Right atrium auricular region (tissue), 2 donors: Measurements from ENCODE around the gene SLC22A17. TPM values are rescaled to one million over a fixed set of nuclear protein-coding genes. Genes with fewer than 3 reads are reported as not detected.
"Not testable (repeated sequence)": the region's sequence is repeated elsewhere in the genome, so short reads cannot be mapped to it uniquely, and the experiment has no call there.

Source experiments
- DNase-seq: peaks from one replicate; pipeline ENCODE4 v3.0.0-alpha.2; 2019; ENCODE audit warnings: low spot score
- H3K27ac ChIP-seq, 2 donors: fragments of 200-600 bp; sonication (generic); 1 replicate in 1 of 2; 2 replicates in 1 of 2; pipeline ENCODE4 v1.5.1; 2016 to 2019
- H3K27me3 ChIP-seq, 2 donors: fragments of 200-600 bp; sonication (generic); one replicate each; pipeline versions ENCODE4 v1.5.1 to v1.6.0; 2017 to 2019
- H3K36me3 ChIP-seq: fragments of 200-600 bp; sonication (generic); one replicate; pipeline ENCODE4 v1.5.1; 2016
- H3K4me1 ChIP-seq, 2 donors: fragments of 200-600 bp; sonication (generic); one replicate each; pipeline versions ENCODE4 v1.5.1 to v1.6.0; 2017 to 2019
- H3K4me3 ChIP-seq, 2 donors: fragments of 200-600 bp; sonication (generic); 1 replicate in 1 of 2; 2 replicates in 1 of 2; pipeline ENCODE4 v1.5.1; 2017 to 2019; ENCODE audit warnings: mild to moderate bottlenecking in 1 of 2, moderate library complexity in 1 of 2
- H3K9me3 ChIP-seq, 2 donors: fragments of 200-600 bp; sonication (generic); one replicate each; pipeline ENCODE4 v1.5.1; 2019
- CTCF ChIP-seq, 2 donors: fragments of 200-600 bp; sonication (generic); IDR thresholded peaks; one replicate each; pipeline ENCODE4 v1.5.1; 2019; ENCODE audit warnings: antibody characterized with exemption in 2 of 2
- total RNA-seq, 2 donors: library from RNA; depleted of rRNA; stranded (reverse); fragments of >200 nt; gene quantifications; one replicate each; pipeline ENCODE4 v1.1.0, GENCODE V29; 2016

The SLC22A17 gene
- total RNA-seq = 10 to 100 TPM; 29.4 to 47.0 TPM

- peak within 1 kb of the TSS; percentile 55 to 61 for H3K4me3 ChIP-seq
- peaks cover 0 to 20% of the 10 kb centered on the region in 2 donors for H3K4me1 ChIP-seq
- peaks cover 4% of the 10 kb centered on the region for H3K36me3 ChIP-seq
- no peaks in the 10 kb centered on the region for H3K27me3 ChIP-seq
- DNase-seq = peak; percentile 86
- TF ChIP-seq CTCF (IDR thresholded peaks at IDR 0.05) = no peak
- no peaks in the 10 kb centered on the region for H3K9me3 ChIP-seq
- H3K27ac ChIP-seq = peak within 1 kb of the TSS; percentile 56 to 71
Observed at GRCh38 chr14:23352506-23353432, at the start of gene SLC22A17. Gene SLC22A17, minus strand, starts transcription at chr14:23352887.

- no peaks in the 10 kb centered on the region for H3K27me3 ChIP-seq
- TF ChIP-seq CTCF (IDR thresholded peaks at IDR 0.05) = no peak
- peaks cover 98% of the 10 kb centered on the region for H3K36me3 ChIP-seq
- H3K4me3 ChIP-seq = peak overlapping the region; percentile 61 to 82
- no peak for DNase-seq
- no peaks in the 10 kb centered on the region for H3K4me1 ChIP-seq
- H3K9me3 ChIP-seq = no peaks in the 10 kb centered on the region
- H3K27ac ChIP-seq = peak overlapping the region; percentile 81 to 91
Observed at GRCh38 chr14:23401291-23401690, 48.6 kb upstream of the SLC22A17 start.

GRCh38 chr14:23400496-23401149 lies 47.9 kb upstream of the SLC22A17 start:
- Histone ChIP-seq H3K4me3 (peak overlapping the region; percentile 61 to 82), H3K36me3 (peaks cover 98% of the 10 kb centered on the region), H3K27ac (peak overlapping the region; percentile 81 to 91)
- not testable (repeated sequence) for H3K9me3 ChIP-seq, H3K4me1 ChIP-seq, H3K27me3 ChIP-seq, DNase-seq

- no peaks in the 10 kb centered on the region for H3K4me1 ChIP-seq
- no peaks in the 10 kb centered on the region for H3K9me3 ChIP-seq
- DNase-seq = no peak
- H3K27ac ChIP-seq = peak overlapping the region; percentile 67 to 81
- H3K36me3 ChIP-seq = peaks cover 98% of the 10 kb centered on the region
- peak overlapping the region; percentile 61 to 82 for H3K4me3 ChIP-seq
- TF ChIP-seq CTCF (IDR thresholded peaks at IDR 0.05) = no peak
- H3K27me3 ChIP-seq = no peaks in the 10 kb centered on the region
Observed at GRCh38 chr14:23399591-23399990, 46.9 kb upstream of the SLC22A17 start.

GRCh38 chr14:23399136-23399535 lies 46.4 kb upstream of the SLC22A17 start:
- no peak for DNase-seq
- peaks cover 98% of the 10 kb centered on the region for H3K36me3 ChIP-seq
- no peaks in the 10 kb centered on the region for H3K4me1 ChIP-seq
- TF ChIP-seq CTCF (IDR thresholded peaks at IDR 0.05) = no peak
- H3K27ac ChIP-seq = peak overlapping the region; percentile 67 to 69
- no peaks in the 10 kb centered on the region for H3K27me3 ChIP-seq
- H3K9me3 ChIP-seq = no peaks in the 10 kb centered on the region
- peak overlapping the region; percentile 61 to 82 for H3K4me3 ChIP-seq

- H3K9me3 ChIP-seq = no peaks in the 10 kb centered on the region
- DNase-seq = no peak
- peaks cover 98% of the 10 kb centered on the region for H3K36me3 ChIP-seq
- peak overlapping the region; percentile 61 to 82 for H3K4me3 ChIP-seq
- TF ChIP-seq CTCF (IDR thresholded peaks at IDR 0.05) = no peak
- H3K4me1 ChIP-seq = no peaks in the 10 kb centered on the region
- H3K27ac ChIP-seq = peak overlapping the region; percentile 67 to 69
- no peaks in the 10 kb centered on the region for H3K27me3 ChIP-seq
Observed at GRCh38 chr14:23398348-23398747, 45.7 kb upstream of the SLC22A17 start.
